Keratinocyte (primary cell): ENCODE measurements around the gene WNK2. TPM values are rescaled to one million over a fixed set of nuclear protein-coding genes. Genes with fewer than 3 reads are reported as not detected.

Source experiments
- DNase-seq: peaks from one replicate; pipeline ENCODE4 v3.0.0-alpha.2; 2011; ENCODE audit warnings: low read depth, missing footprints, low spot score
- FAIRE-seq: peaks from 2 replicates; lab custom pipeline; 2011; peaks lifted over from hg19 to GRCh38; lab: Jason Lieb, UNC
- H2AFZ ChIP-seq: 2 replicates; pipeline ENCODE4 v1.6.0; 2012; ENCODE audit warnings: low read length, control low read depth, inconsistent platforms; ENCODE audit not compliant: control insufficient read depth
- H3K27ac ChIP-seq: 2 replicates; pipeline ENCODE4 v1.5.1; 2011; ENCODE audit warnings: low read length; ENCODE audit not compliant: control insufficient read depth, insufficient read depth
- H3K27me3 ChIP-seq: 3 replicates; pipeline ENCODE4 v1.6.0; 2011; ENCODE audit warnings: low read length; ENCODE audit not compliant: control insufficient read depth, insufficient read depth; ENCODE audit errors: extremely low read depth
- H3K36me3 ChIP-seq, 2 experiments: 2 replicates in 1 of 2; 3 replicates in 1 of 2; pipeline ENCODE4 v1.5.1; 2011; ENCODE audit warnings: low read length in 2 of 2, mild to moderate bottlenecking in 1 of 2; ENCODE audit not compliant: control insufficient read depth in 2 of 2, insufficient read depth in 2 of 2; ENCODE audit errors: extremely low read depth in 1 of 2
- H3K4me1 ChIP-seq: 3 replicates; pipeline ENCODE4 v1.5.1; 2011; ENCODE audit warnings: low read length; ENCODE audit not compliant: control insufficient read depth, insufficient read depth; ENCODE audit errors: extremely low read depth
- H3K4me2 ChIP-seq: 3 replicates; pipeline ENCODE4 v1.6.0; 2011; ENCODE audit warnings: low read depth, low read length; ENCODE audit not compliant: control insufficient read depth, insufficient read depth; ENCODE audit errors: extremely low read depth
- H3K4me3 ChIP-seq, 3 experiments: fragments of 200-600 bp in 1 of 3; sonication (generic) in 1 of 3; 2 replicates in 2 of 3; 3 replicates in 1 of 3; pipeline ENCODE4 v1.5.1; 2011 to 2016; ENCODE audit warnings: low read length in 3 of 3, mild to moderate bottlenecking in 3 of 3, control low read depth in 2 of 3, inconsistent platforms in 1 of 3, low read depth in 1 of 3, mixed read lengths in 1 of 3, mixed run types in 1 of 3, moderate library complexity in 1 of 3; ENCODE audit not compliant: control insufficient read depth in 2 of 3, insufficient read depth in 2 of 3; ENCODE audit errors: extremely low read depth in 1 of 3
- H3K79me2 ChIP-seq: 2 replicates; pipeline ENCODE4 v1.6.0; 2012; ENCODE audit warnings: low read length; ENCODE audit not compliant: control insufficient read depth, insufficient read depth
- H3K9ac ChIP-seq: 3 replicates; pipeline ENCODE4 v1.6.0; 2011; ENCODE audit warnings: low read length; ENCODE audit not compliant: control insufficient read depth, insufficient read depth; ENCODE audit errors: extremely low read depth
- H3K9me1 ChIP-seq: 3 replicates; pipeline ENCODE4 v1.6.0; 2011; ENCODE audit warnings: low read length; ENCODE audit not compliant: control insufficient read depth, insufficient read depth; ENCODE audit errors: extremely low read depth
- H3K9me3 ChIP-seq: 2 replicates; pipeline ENCODE4 v1.5.1; 2012; ENCODE audit warnings: low read depth, low read length; ENCODE audit not compliant: control insufficient read depth
- H4K20me1 ChIP-seq: 3 replicates; pipeline ENCODE4 v1.6.0; 2011; ENCODE audit warnings: low read length; ENCODE audit not compliant: control insufficient read depth, insufficient read depth; ENCODE audit errors: extremely low read depth
- CTCF ChIP-seq, 3 experiments: IDR thresholded peaks in 1 of 3; conservative IDR thresholded peaks in 1 of 3; optimal IDR thresholded peaks in 1 of 3; 2 replicates in 2 of 3; 3 replicates in 1 of 3; pipeline versions ENCODE3 to v1.5.1; 2011; ENCODE audit warnings: low read length in 3 of 3, mild to moderate bottlenecking in 3 of 3, moderate library complexity in 2 of 3, control low read depth in 1 of 3, inconsistent platforms in 1 of 3; ENCODE audit not compliant: insufficient read depth in 2 of 3; ENCODE audit errors: extremely low read depth in 1 of 3
- EZH2 ChIP-seq: IDR thresholded peaks from one replicate; pipeline ENCODE4 v1.6.1; 2012; ENCODE audit warnings: inconsistent platforms, mild to moderate bottlenecking, low read length, moderate library complexity
- dilution Hi-C: fragments of 300-500 bp; cut with MboI; formaldehyde crosslinking; loops from one replicate; pipeline ENCODE4 v1.7.0; 2020; ENCODE audit warnings: low sequenced_read_pairs; ENCODE audit not compliant: extremely low pct_ligation_motif_present
- polyA plus RNA-seq, 5 experiments: library from polyadenylated mRNA; depleted of rRNA in 3 of 5; stranded (reverse) in 3 of 5; stranded (forward) in 1 of 5; unstranded in 1 of 5; fragments of >200 nt; gene quantifications; 1 replicate in 1 of 5; 2 replicates in 3 of 5; 3 replicates in 1 of 5; pipeline versions ENCODE4 v1.2.1 to v1.2.3, GENCODE V29; 2011 to 2012; ENCODE audit warnings: missing spikeins in 2 of 5, low read depth in 1 of 5, low replicate concordance in 1 of 5

Gene WNK2
- polyA plus RNA-seq, 1 donor (not counting 4 experiments of a cell fraction or from before 2014, with no cell fraction given): not detected

GRCh38 chr9:93226819-93227218 lies 42.9 kb downstream of the WNK2 start:
- H3K9me3 ChIP-seq: no peaks in the 10 kb centered on the region
- no peak overlapping the region for H3K4me2 ChIP-seq
- peaks cover 11% of the 10 kb centered on the region for H4K20me1 ChIP-seq
- no peaks in the 10 kb centered on the region for H3K79me2 ChIP-seq
- dilution Hi-C loops: no loop called here
- H3K36me3 ChIP-seq: no peaks in the 10 kb centered on the region
- H2AFZ ChIP-seq: no peak overlapping the region
- no peak overlapping the region for H3K27ac ChIP-seq
- peaks cover 24% of the 10 kb centered on the region for H3K4me1 ChIP-seq
- H3K4me3 ChIP-seq: no peak overlapping the region
- TF ChIP-seq EZH2: no peak
- TF ChIP-seq CTCF (optimal IDR thresholded peaks at IDR 0.05 in 1 of 3, IDR thresholded peaks at IDR 0.05 in 1 of 3, conservative IDR thresholded peaks at IDR 0.05 in 1 of 3; ENCODE audit: extremely low read depth in 1 of 3, insufficient read depth in 2 of 3, low read length in 3 of 3): no peak
- no peak overlapping the region for H3K9ac ChIP-seq
- peaks cover 3% of the 10 kb centered on the region for H3K9me1 ChIP-seq
- DNase-seq: no peak
- FAIRE-seq: no peak
- H3K27me3 ChIP-seq: peaks cover 32% of the 10 kb centered on the region

- Histone ChIP-seq H3K4me3 (no peak overlapping the region), H4K20me1 (peaks cover 9% of the 10 kb centered on the region), H3K36me3 (no peaks in the 10 kb centered on the region), H3K79me2 (no peaks in the 10 kb centered on the region), H3K27me3 (peaks cover 41% of the 10 kb centered on the region), H3K27ac (no peak overlapping the region), H3K4me2 (no peak overlapping the region), H3K4me1 (peaks cover 21% of the 10 kb centered on the region), H3K9ac (no peak overlapping the region), H2AFZ (no peak overlapping the region), H3K9me3 (no peaks in the 10 kb centered on the region), H3K9me1 (peaks cover 1% of the 10 kb centered on the region)
- TF ChIP-seq EZH2: no peak
- FAIRE-seq (no peak), DNase-seq (no peak)
- dilution Hi-C loops: no loop called here
Observed at GRCh38 chr9:93228030-93228429, 44.1 kb downstream of the WNK2 start.

- Histone ChIP-seq H3K36me3 (no peaks in the 10 kb centered on the region), H4K20me1 (peaks cover 7% of the 10 kb centered on the region), H3K9me1 (no peaks in the 10 kb centered on the region), H3K4me2 (no peak overlapping the region), H3K4me1 (peaks cover 17% of the 10 kb centered on the region), H3K27ac (no peak overlapping the region), H3K9me3 (no peaks in the 10 kb centered on the region), H3K9ac (no peak overlapping the region), H3K27me3 (peaks cover 41% of the 10 kb centered on the region), H3K79me2 (no peaks in the 10 kb centered on the region), H2AFZ (no peak overlapping the region), H3K4me3 (no peak overlapping the region)
- dilution Hi-C loops: no loop called here
- TF ChIP-seq CTCF (optimal IDR thresholded peaks at IDR 0.05 in 1 of 3, IDR thresholded peaks at IDR 0.05 in 1 of 3, conservative IDR thresholded peaks at IDR 0.05 in 1 of 3; ENCODE audit: extremely low read depth in 1 of 3, insufficient read depth in 2 of 3, low read length in 3 of 3) (no peak), EZH2 (no peak)
- DNase-seq: no peak
- no peak for FAIRE-seq
Observed at GRCh38 chr9:93228453-93228852, 44.5 kb downstream of the WNK2 start.
